GM19099 (cell line): Measurements from ENCODE around the gene TRPC4.

Experiments
- POLR2A ChIP-seq: IDR thresholded peaks from 3 replicates; pipeline ENCODE4 v1.6.1; 2011; ENCODE audit warnings: low read depth; ENCODE audit not compliant: insufficient read length; ENCODE audit errors: extremely low read depth

TRPC4 gene

DNA sequence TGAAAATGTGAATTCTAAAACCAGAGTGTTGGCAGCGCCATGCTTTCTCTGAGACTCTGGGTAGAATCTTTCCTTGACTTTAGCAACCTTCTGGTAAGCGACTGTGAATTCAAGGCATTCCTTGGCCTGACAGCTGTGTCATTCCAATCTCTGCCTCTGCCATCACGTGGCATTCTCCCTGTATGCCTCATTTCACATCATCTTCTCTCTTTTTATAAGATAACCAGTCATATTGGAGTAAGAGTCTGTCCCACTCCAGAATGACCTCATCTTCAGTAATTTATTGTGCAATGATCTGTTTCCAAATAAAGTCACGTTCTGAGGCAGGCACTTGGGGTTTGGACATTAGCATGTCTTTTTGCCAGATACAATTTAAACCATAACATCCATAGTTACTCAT lies 167.6 kb downstream of the TRPC4 start:
- no peak for TF ChIP-seq POLR2A

GRCh38 chr13:37701306-37701705 lies 168.3 kb downstream of the TRPC4 start:
- TF ChIP-seq POLR2A, result no peak

- TF ChIP-seq POLR2A, result no peak
These were observed 168.7 kb downstream of the TRPC4 start for GRCh38 chr13:37700887-37701286.

DNA sequence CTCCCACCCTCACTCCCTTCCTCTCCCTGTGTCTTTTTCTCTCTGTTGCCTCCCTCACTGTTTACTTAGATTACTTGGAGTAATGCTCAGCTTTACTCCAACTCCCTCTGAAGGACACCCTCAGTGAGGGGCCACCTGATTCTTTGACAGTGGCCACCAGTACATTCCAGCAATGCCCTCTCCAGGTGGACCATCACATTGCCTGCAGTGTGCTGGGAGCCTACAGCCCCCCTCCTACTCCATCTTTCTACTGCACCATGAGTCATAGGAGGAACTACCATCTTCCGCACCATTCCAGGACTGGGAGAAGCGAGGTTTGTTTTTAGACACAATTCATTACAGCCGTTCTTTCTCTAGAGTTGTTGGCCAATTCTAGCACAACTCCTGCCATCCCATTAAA lies 174.4 kb downstream of the TRPC4 start:
- no peak for TF ChIP-seq POLR2A

- no peak for TF ChIP-seq POLR2A
These were observed 179.2 kb downstream of the TRPC4 start for GRCh38 chr13:37690361-37690760.

- TF ChIP-seq POLR2A, result no peak
These were observed 183.1 kb downstream of the TRPC4 start for GRCh38 chr13:37686501-37686900.

DNA sequence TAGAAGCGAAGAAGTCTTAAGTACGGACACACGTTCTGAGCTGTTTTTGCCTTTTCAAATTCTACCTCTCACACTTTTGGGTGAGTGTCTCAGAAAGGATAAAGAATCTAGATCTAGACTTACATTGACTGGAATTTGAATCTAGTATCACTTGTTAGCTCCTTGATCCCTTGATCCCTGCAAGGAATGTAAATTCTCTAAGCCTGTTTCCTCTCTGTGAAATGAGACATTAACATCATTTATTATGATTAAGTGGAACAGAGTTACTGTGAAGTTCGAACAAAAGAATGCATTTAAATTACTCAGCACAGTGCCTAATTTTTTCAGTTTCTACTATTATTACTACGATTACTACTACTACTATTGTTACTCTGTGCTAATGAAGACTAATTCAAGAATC lies 184.4 kb downstream of the TRPC4 start:
- no peak for TF ChIP-seq POLR2A

- no peak for TF ChIP-seq POLR2A
These were observed 187.1 kb downstream of the TRPC4 start for GRCh38 chr13:37682496-37682895.

- no peak for TF ChIP-seq POLR2A
These were observed 188.1 kb downstream of the TRPC4 start for GRCh38 chr13:37681281-37682032.

- TF ChIP-seq POLR2A, result no peak
These were observed 189.4 kb downstream of the TRPC4 start for GRCh38 chr13:37680137-37680536.

GRCh38 chr13:37679043-37679442 lies 190.5 kb downstream of the TRPC4 start:
- TF ChIP-seq POLR2A, result no peak

GRCh38 chr13:37669845-37670244 lies 199.7 kb downstream of the TRPC4 start:
- TF ChIP-seq POLR2A, result no peak

DNA sequence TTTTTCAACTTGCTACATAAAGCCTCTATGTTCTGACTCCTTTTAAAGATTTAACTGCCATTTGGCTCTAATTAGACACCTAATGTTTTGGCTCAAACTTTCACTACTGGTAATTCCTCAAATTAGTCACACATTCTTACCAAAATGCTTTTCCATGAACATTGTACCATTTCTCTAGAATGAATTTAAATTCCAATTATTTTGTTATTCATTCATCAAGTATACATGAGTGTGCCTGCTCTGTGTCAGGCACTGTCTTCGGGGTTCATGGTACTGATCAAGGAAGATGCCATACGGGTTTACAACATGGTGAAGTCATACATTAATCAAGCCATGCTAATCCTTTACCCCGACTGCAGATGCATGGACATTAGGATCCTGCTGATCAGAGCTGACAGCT lies 201.9 kb downstream of the TRPC4 start:
- no peak for TF ChIP-seq POLR2A

- TF ChIP-seq POLR2A, result no peak
These were observed 203.5 kb downstream of the TRPC4 start for GRCh38 chr13:37666036-37666435.

- TF ChIP-seq POLR2A, result no peak
These were observed 204.2 kb downstream of the TRPC4 start for GRCh38 chr13:37665420-37665819.

DNA sequence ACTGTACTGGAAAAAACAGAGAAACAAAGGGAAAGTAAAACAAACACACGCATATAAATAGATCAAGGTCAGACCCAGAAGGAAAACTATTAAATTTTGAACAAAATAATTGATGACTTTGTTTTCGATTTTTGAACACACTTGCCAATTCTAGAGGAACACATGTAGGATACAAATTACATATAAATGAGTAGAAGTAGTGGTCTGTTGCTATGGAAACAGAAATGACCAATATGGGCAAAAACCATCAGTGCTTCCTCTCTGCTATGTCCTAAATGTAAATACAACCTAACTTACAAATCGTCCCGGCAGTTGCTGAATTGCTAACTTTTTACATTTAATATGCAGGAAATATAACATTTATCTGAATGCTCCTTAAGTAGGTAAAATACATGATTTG lies 205.8 kb downstream of the TRPC4 start:
- no peak for TF ChIP-seq POLR2A

DNA sequence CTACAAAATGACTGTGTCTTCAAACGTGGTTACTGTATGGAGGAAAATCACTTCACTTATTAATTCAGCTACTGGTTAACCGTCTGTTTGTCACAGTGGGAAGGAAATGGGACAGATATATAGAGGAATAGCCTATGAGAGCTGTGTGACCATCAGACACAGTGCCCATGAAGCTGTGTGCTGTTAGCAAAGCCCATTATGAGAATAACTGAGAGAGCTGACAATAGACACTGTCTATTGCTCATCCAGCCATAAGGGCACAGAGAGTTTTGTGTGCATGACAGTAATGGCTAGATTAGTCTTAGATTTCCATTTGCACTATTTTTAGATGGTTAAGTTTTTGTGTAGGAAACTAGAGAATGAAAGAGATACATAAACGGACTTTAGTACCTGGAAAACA lies 206.9 kb downstream of the TRPC4 start:
- no peak for TF ChIP-seq POLR2A
